Stimulated activated CD4-positive, alpha-beta T cell treated with anti-CD3 and anti-CD28 coated beads, Interleukin-2, amount 100 ng/mL, for 48 hours (primary cell): Measurements from ENCODE around the gene GABRA5.

Experiments
- DNase-seq, 2 donors: peaks; one replicate each; pipeline ENCODE4 v3.0.0-alpha.2; 2020

The GABRA5 gene

DNA sequence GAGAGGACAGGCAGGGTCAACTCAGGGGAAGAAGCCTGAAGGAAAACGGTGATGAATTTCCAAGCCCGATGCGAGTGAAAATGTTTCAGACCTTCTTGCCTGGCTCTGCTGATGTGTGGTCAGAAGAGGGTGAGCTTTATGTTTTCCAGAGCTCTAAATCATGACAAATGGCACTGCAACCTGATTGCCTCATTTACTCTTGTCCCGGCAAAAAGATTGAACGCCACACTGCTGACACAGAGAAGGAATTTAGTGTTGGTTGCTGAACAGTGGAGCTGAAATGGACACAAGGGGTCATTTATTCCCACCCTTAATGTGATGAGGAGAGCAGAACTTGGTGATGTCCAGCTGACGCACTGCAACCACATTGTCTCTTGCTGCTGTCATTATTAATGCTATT is 68.0 kb downstream of the GABRA5 start:
- no peak for DNase-seq

- no peak for DNase-seq
Measured at GRCh38 chr15:26935322-26935721, 68.5 kb downstream of the GABRA5 start.

GRCh38 chr15:26936502-26936901 is 69.6 kb downstream of the GABRA5 start:
- DNase-seq = no peak

GRCh38 chr15:26937134-26937533 is 70.3 kb downstream of the GABRA5 start:
- DNase-seq = no peak

DNA sequence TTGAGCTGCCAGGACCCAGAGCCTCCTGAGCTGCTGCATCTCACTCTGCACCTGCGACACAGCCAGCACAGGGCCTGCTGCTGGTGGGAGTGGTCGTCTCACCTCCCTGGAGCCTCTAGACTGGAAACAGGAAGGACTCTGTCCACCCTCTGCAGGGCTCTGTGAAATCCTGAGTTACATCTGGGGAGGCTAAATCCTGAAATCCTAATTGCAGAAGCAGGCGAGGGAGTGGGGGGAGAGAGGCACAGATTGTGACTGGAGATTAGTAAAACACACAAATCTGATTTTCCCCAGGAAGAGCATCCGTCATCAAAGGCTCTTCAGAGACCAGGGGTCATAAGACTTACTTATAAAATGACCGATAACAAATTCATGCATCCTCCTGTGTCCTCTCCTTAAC is 72.5 kb downstream of the GABRA5 start:
- no peak for DNase-seq

DNA sequence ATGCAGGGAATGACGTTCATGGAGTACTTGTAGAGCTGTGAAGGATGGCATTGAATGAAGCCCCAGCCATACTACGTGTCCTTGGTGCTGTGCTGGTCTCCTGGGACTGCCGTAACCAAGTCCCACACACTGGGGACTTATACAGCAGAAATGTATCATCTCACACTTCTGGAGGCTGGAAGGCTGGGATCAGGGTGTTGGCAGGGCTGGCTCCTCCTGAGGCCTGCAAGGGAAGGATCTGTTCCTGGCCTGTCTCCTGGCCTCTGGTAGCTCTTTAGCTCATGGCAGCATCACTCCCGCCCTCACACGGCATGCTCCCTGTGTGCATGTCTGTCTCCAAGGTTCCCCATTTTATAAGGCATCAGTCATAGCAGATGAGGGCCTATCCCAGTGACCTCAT is 74.6 kb downstream of the GABRA5 start:
- DNase-seq = no peak

DNA sequence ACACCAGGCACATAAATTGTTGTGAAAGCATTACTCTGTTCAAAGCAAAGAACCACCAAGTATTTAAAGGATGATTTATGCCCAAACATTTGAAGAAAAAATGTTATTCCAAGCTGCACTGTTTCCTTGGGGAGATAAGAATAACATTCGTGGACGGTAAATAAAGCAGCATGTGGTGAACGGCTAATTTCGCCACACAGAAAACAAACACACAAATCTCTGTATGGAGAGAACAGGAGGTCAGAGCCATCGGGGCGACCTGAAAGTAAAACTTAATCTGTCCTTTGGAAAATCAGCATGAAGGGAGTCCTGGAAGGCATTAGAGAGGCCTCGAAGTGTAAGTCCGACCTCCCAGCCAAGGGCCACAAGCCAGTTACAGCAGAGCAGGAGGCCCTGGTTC is 77.0 kb downstream of the GABRA5 start:
- DNase-seq = no peak

DNA sequence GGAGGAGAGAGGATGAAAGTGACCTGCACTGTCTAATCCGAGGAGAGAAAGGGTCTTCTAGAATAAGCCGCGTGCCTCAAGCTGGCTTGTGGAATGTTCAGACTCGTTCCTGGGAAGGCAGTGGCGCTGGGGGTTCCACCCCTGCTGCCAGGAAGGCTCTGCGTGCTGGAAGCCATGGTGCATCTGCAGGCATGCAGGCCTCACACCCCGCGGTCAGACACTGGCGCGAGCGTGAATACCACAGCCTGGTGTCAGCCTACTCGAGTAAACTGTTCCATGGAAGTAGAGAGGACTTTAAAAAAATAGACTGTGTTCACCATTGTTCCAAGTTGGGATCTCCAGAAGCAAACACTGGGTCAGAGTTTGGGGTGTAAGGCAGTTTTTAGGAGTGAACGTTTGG is 78.2 kb downstream of the GABRA5 start:
- DNase-seq = no peak

DNA sequence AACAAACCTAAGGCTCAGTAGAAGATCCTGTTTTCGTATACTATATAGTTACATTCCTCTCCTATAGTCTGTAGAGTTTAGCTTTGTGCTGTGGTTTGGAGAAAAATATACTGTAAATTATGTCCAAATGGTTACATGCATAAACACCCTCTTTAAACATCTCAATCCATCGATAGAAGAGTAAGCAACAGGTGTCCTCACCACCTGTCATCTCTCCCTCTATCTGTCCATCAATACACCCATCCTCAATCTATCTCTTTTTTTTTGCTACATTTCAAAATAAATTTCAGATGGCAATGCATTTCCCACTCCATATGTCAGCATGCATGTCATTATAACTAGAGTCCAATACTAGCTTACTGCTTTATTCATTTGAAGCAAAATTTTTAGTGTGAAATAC is 83.1 kb downstream of the GABRA5 start:
- DNase-seq = no peak

GRCh38 chr15:26954403-26954802 is 87.5 kb downstream of the GABRA5 start:
- no peak for DNase-seq

DNA sequence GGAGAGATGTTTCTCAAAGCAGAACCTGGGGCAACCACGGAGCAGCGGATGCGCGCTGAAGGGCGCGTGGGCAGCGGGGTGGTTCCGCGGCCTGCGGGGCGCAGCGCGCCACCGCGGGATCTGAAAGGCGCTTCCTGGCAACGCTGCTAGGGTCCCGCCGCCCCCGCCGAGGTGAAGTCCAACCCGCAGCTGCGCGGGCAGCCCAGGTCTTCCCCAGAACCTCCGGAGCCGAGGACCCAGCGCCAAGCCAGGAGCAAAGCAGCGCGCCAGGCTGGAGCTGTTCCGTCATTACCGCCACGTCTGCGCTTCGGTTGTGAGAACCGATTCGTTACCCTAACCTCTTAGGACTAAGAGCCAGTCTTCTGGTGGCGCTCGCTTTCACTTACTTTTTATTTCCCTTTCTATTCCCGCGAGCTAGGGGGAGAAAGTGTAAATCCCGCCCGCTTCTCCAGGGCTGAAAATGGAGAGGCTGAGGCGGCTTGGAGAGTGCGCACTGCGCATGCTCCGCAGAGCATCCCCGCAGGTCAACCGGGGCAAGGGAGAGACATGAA is 100.9 kb downstream of the GABRA5 start:
- DNase-seq = no peak

DNA sequence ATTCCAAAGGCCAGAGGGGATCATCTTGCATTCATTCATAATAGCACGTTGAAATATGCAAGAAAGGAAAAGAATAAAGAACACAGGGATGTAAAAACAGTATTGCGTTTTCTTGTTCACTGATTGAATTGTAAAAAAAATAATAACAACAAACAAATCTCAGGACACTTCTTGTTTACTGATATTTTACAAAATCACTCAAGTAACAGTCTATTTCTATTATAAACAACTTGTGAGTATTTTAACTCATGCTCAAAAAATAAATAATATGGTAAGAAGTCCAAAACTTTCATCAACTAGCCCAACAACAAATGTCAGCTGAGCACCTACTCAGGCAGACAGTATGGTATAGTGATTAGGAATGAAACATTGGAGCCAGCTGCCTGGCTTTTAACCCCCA is 101.9 kb downstream of the GABRA5 start:
- no peak for DNase-seq

DNA sequence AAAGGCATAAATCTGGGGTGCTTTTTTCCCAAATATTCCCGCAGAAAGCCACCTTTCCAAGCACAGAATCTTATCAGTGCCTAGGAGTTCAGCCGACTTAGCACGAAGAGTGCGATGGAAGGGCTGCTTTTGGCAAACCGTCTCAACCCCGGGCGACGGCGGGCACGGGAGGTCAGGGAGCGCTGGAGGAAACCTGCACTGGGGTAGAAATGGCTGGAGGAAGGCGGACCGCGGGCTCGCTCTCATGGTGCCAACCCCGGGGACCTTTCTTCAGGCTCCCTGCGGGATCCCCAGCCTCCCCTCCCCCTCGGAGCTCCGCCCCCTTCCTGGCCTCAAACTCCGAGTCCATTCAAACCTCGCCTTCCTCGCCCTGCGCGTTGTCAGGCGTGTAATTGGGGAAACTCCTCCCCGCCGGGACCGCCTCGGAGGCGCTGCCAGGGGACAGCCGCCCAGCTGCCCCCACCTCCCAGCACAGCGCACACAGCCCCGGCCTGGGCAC is 103.9 kb downstream of the GABRA5 start, which contains the start of gene GABRG3:
TSS of gene GABRG3 (plus strand) at position 470 of the 499 bp plus-strand sequence.
- DNase-seq = no peak

- DNase-seq = no peak
Measured at GRCh38 chr15:26971271-26972018, 104.6 kb downstream of the GABRA5 start.

DNA sequence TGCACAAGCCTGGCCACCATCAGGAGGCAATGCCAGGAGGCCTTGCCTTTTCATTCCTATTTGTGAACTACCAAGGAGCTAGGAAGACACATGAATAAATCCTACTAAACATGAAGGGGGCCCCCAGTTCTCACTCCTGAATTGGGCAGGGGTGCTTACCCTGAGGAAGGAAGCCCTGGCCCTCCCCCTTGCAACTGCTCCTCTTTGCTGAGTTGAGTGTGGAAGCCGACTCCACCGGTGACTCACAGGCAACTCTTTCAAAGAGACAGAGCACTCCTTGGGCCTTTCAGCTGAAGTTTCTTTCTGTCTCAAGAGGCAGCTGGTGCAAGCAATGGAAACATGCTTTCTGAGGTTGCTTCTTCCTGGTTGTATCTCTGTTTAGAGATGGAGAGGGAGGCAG is 105.8 kb downstream of the GABRA5 start:
- DNase-seq = no peak

DNA sequence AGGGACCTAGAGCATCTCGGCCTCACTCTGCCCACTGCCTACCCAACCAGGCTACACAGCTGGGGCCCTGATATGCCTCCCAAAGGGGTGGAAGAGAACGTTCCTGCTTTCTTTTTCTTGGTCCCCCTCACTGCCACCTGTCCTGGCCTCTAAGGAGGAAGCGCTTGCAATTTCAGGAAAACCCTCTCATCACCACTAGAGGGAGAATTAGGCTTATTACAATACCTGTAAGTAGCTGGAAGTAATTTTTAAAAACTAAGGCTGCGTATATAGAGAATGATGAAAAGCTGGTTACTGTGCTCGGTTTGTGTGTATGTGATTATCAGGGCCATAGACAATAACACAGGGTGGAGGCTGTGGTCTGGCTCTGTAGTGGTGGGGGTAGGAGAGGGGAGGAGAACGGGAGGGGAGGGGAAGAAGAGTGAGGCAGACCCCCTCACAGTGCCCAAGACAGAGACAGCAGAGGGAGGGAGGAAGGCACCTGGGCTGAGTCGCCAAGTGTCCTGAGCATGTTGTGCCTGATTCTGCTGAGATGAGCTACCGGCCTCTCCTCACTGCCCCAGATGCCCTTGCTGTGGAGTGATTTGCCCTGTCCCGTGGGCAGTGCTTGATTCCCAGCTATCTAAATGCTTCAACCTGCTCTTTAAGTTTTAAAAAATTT is 107.4 kb downstream of the GABRA5 start:
- no peak for DNase-seq

DNA sequence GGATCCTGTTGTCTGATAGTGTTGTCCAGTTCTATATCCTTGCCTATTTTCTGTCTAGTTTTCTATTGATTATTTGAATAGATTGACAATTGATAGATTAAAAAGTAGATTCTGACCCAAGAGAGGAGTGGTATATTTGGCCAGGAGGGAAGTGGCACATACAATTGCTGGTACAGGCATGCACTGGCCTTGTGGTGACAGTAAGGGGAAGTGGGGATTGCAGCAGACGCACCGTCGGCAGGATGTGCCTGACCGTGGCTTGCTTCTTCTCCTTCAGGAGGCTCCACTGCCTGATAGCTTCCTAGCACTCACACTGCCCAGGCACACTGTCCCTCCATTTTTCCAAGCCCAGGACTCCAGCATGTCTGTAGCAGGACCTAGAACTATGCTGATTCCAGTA is 114.6 kb downstream of the GABRA5 start:
- no peak for DNase-seq

DNA sequence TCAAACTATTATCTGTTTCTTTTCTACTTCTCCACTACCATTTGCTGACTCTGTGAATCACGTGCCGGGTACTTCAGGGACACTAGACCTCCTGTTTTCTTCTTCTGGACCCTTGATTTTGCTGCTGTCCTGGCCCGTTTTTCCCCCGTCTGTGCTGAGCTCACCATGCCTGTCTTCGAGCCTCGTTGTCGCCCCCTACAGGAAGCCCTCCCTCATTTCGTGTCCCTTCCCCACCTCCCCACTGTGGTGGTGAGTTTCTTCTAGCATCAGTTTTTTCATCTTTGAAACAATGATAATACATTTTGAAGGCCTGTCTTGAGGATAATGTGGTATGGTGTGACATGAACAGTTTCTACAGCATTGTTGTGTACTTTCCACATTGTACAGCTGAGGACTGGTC is 117.0 kb downstream of the GABRA5 start:
- no peak for DNase-seq

DNA sequence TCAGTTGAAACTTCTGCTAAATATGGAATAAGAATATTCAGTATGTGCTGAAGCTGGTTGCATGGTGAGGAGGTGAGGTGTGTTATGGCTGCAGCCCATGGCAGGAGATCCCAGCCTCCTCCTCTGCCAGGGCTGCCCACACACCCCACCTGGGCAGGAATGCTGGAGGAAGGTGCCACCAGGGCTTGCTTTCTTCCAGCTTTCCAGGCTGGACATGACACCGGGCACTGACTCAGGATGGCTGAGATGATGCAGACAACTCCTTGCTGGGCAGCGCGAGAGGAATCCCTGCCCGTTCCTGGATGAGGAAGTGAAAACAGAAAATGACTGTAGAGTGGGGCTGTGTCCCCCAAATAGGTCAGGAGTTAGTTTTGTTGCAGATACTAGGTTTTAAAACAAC is 118.2 kb downstream of the GABRA5 start:
- no peak for DNase-seq

DNA sequence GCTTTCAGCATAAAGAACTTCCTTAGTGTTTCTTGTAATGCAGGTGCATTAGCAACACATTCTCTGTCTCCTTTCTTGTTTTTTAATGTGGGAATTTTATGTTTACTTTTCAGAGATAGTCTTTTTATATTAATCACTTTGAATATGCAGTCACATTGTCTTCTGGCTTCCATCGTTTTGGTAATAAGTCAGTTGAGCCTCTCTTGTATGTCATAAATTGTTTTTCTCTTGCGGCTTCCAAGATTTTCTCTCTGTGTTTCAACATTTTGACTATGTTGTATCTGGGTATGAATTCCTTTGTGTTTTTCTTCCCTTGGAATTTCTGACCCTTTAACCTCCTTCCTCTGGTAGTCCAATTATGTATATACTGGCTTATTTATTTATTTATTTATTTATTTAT is 129.4 kb downstream of the GABRA5 start:
- DNase-seq = no peak
